ENCODE results near the gene TRIM52.

The TRIM52 gene

GRCh38 chr5:181255836-181256578 is 4.9 kb downstream of the TRIM52 start:
- TF ChIP-seq USF1 (IDR thresholded peaks at IDR 0.05): no peak
- no peak for TF ChIP-seq EP300 (IDR thresholded peaks at IDR 0.05; ENCODE audit: borderline replicate concordance)
- no peak for TF ChIP-seq NFIC (IDR thresholded peaks at IDR 0.05)
- no peak for TF ChIP-seq FOXM1 (IDR thresholded peaks at IDR 0.05; ENCODE audit: borderline replicate concordance, low read depth)
- no peak for TF ChIP-seq CEBPB (IDR thresholded peaks at IDR 0.05)
- no peak for TF ChIP-seq REST (IDR thresholded peaks at IDR 0.05; ENCODE audit: low read depth)
- no peak for TF ChIP-seq ZBTB7A (IDR thresholded peaks at IDR 0.05; ENCODE audit: low read depth)
- no peak for TF ChIP-seq CREB1 (IDR thresholded peaks at IDR 0.05; ENCODE audit: low read depth)
- no peak for TF ChIP-seq RAD21 (IDR thresholded peaks at IDR 0.05; ENCODE audit: low read depth)
- TF ChIP-seq TEAD4 (IDR thresholded peaks at IDR 0.05): no peak
- TF ChIP-seq MAX (IDR thresholded peaks at IDR 0.05): no peak
- no peak for TF ChIP-seq YY1 (IDR thresholded peaks at IDR 0.05; ENCODE audit: low read depth)
- no peak for TF ChIP-seq TAF1 (IDR thresholded peaks at IDR 0.05; ENCODE audit: low read depth)

- no peak for TF ChIP-seq USF1 (IDR thresholded peaks at IDR 0.05)
- no peak for TF ChIP-seq FOXM1 (IDR thresholded peaks at IDR 0.05; ENCODE audit: borderline replicate concordance, low read depth)
- TF ChIP-seq REST (IDR thresholded peaks at IDR 0.05; ENCODE audit: low read depth): no peak
- no peak for TF ChIP-seq TEAD4 (IDR thresholded peaks at IDR 0.05)
- TF ChIP-seq MAX (IDR thresholded peaks at IDR 0.05): no peak
- no peak for TF ChIP-seq TAF1 (IDR thresholded peaks at IDR 0.05; ENCODE audit: low read depth)
- TF ChIP-seq EP300 (IDR thresholded peaks at IDR 0.05; ENCODE audit: borderline replicate concordance): no peak
- no peak for TF ChIP-seq ZBTB7A (IDR thresholded peaks at IDR 0.05; ENCODE audit: low read depth)
- TF ChIP-seq CEBPB (IDR thresholded peaks at IDR 0.05): no peak
- no peak for TF ChIP-seq CREB1 (IDR thresholded peaks at IDR 0.05; ENCODE audit: low read depth)
- no peak for TF ChIP-seq YY1 (IDR thresholded peaks at IDR 0.05; ENCODE audit: low read depth)
- no peak for TF ChIP-seq RAD21 (IDR thresholded peaks at IDR 0.05; ENCODE audit: low read depth)
Measured at GRCh38 chr5:181255276-181255675, 5.7 kb downstream of the TRIM52 start.

- TF ChIP-seq USF1 (IDR thresholded peaks at IDR 0.05): no peak
Measured at GRCh38 chr5:181248277-181248676, 12.7 kb downstream of the TRIM52 start.

GRCh38 chr5:181246276-181247049 is 14.5 kb downstream of the TRIM52 start:
- TF ChIP-seq MAX (IDR thresholded peaks at IDR 0.05): peak; percentile 34
- TF ChIP-seq YY1 (IDR thresholded peaks at IDR 0.05; ENCODE audit: low read depth): no peak; the same call in 1 of the 2 replicates
- TF ChIP-seq NFIC (IDR thresholded peaks at IDR 0.05): no peak
- no peak for TF ChIP-seq EP300 (IDR thresholded peaks at IDR 0.05; ENCODE audit: borderline replicate concordance)
- TF ChIP-seq TAF1 (IDR thresholded peaks at IDR 0.05; ENCODE audit: low read depth): peak; percentile 80
- TF ChIP-seq FOXM1 (IDR thresholded peaks at IDR 0.05; ENCODE audit: borderline replicate concordance, low read depth): no peak
- no peak for TF ChIP-seq TCF12 (IDR thresholded peaks at IDR 0.05; ENCODE audit: low read depth)
- no peak for TF ChIP-seq TEAD4 (IDR thresholded peaks at IDR 0.05)
- TF ChIP-seq RAD21 (IDR thresholded peaks at IDR 0.05; ENCODE audit: low read depth): no peak
- TF ChIP-seq ZBTB7A (IDR thresholded peaks at IDR 0.05; ENCODE audit: low read depth): 0 out of 2 replicates have a peak, but pooled peaks have one; percentile 44
- TF ChIP-seq CREB1 (IDR thresholded peaks at IDR 0.05; ENCODE audit: low read depth): 0 out of 2 replicates have a peak, but pooled peaks have one; percentile 5
- TF ChIP-seq USF1 (IDR thresholded peaks at IDR 0.05): no peak
- TF ChIP-seq CEBPB (IDR thresholded peaks at IDR 0.05): no peak
- TF ChIP-seq REST (IDR thresholded peaks at IDR 0.05; ENCODE audit: low read depth): no peak
- peak; percentile 93 for TF ChIP-seq EGR1 (IDR thresholded peaks at IDR 0.05)

All from Ishikawa (cell line).